ENCODE results near the gene PBX3. TPM values are rescaled to one million over a fixed set of nuclear protein-coding genes. Genes with fewer than 3 reads are reported as not detected.

The PBX3 gene
- total RNA-seq, 3 donors from 2014 or later (not counting 1 experiment from before 2014, with no cell fraction given): 42.1 to 46.9 (median 44.6) TPM

- no peak for ATAC-seq
- no peak overlapping the region for H3K4me3 ChIP-seq (ENCODE audit: low read length)
- no peaks in the 10 kb centered on the region for H3K36me3 Mint-ChIP-seq
- H3K4me3 Mint-ChIP-seq: no peak overlapping the region
- H3K27me3 Mint-ChIP-seq (ENCODE audit: low read depth in 2 of 2): no peaks in the 10 kb centered on the region
- intact Hi-C loops (cut with micrococcal nuclease): no loop called here
- no peak overlapping the region for H3K27ac ChIP-seq (ENCODE audit: low read length)
- H3K9me3 ChIP-seq (ENCODE audit: control insufficient read depth, insufficient read depth, low read length): no peaks in the 10 kb centered on the region
- DNase-seq: no peak
- no peaks in the 10 kb centered on the region for H3K36me3 ChIP-seq (ENCODE audit: control insufficient read depth, insufficient read depth, low read length)
- no peaks in the 10 kb centered on the region for H3K9me3 Mint-ChIP-seq
- TF ChIP-seq, protein P1, sequence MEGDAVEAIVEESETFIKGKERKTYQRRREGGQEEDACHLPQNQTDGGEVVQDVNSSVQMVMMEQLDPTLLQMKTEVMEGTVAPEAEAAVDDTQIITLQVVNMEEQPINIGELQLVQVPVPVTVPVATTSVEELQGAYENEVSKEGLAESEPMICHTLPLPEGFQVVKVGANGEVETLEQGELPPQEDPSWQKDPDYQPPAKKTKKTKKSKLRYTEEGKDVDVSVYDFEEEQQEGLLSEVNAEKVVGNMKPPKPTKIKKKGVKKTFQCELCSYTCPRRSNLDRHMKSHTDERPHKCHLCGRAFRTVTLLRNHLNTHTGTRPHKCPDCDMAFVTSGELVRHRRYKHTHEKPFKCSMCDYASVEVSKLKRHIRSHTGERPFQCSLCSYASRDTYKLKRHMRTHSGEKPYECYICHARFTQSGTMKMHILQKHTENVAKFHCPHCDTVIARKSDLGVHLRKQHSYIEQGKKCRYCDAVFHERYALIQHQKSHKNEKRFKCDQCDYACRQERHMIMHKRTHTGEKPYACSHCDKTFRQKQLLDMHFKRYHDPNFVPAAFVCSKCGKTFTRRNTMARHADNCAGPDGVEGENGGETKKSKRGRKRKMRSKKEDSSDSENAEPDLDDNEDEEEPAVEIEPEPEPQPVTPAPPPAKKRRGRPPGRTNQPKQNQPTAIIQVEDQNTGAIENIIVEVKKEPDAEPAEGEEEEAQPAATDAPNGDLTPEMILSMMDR (IDR thresholded peaks at IDR 0.05): no peak
- 100% methylated on average over 1 of the region's 1 CpG for WGBS (ENCODE audit: insufficient coverage)
- H3K27ac Mint-ChIP-seq: no peak overlapping the region
- H3K27me3 ChIP-seq (ENCODE audit: control insufficient read depth, insufficient read depth, low read length): no peaks in the 10 kb centered on the region
- H3K4me1 Mint-ChIP-seq: peaks cover 4 to 8% of the 10 kb centered on the region in 2 donors
- H3K4me1 ChIP-seq (ENCODE audit: control insufficient read depth, insufficient read depth, low read length): no peaks in the 10 kb centered on the region
Observed at GRCh38 chr9:125815568-125815967, 68.4 kb downstream of the PBX3 start.

- Histone ChIP-seq H3K27ac (ENCODE audit: low read length) (no peak overlapping the region), H3K36me3 (ENCODE audit: control insufficient read depth, insufficient read depth, low read length) (no peaks in the 10 kb centered on the region), H3K4me3 (ENCODE audit: low read length) (no peak overlapping the region), H3K4me1 (ENCODE audit: control insufficient read depth, insufficient read depth, low read length) (no peaks in the 10 kb centered on the region), H3K27me3 (ENCODE audit: control insufficient read depth, insufficient read depth, low read length) (no peaks in the 10 kb centered on the region), H3K9me3 (ENCODE audit: control insufficient read depth, insufficient read depth, low read length) (no peaks in the 10 kb centered on the region)
- Mint-ChIP-seq H3K27ac (no peak overlapping the region), H3K9me3 (no peaks in the 10 kb centered on the region), H3K36me3 (no peaks in the 10 kb centered on the region), H3K4me3 (no peak overlapping the region), H3K27me3 (ENCODE audit: low read depth in 2 of 2) (no peaks in the 10 kb centered on the region), H3K4me1 (peaks cover 4 to 8% of the 10 kb centered on the region in 2 donors)
- TF ChIP-seq, protein P1 (IDR thresholded peaks at IDR 0.05): no peak
- ATAC-seq (no peak), DNase-seq (no peak)
- WGBS (ENCODE audit: insufficient coverage): 98% methylated on average over 3 of the region's 5 CpGs
- intact Hi-C loops (cut with micrococcal nuclease): no loop called here
Observed at GRCh38 chr9:125816321-125816720, 69.1 kb downstream of the PBX3 start.

DNA sequence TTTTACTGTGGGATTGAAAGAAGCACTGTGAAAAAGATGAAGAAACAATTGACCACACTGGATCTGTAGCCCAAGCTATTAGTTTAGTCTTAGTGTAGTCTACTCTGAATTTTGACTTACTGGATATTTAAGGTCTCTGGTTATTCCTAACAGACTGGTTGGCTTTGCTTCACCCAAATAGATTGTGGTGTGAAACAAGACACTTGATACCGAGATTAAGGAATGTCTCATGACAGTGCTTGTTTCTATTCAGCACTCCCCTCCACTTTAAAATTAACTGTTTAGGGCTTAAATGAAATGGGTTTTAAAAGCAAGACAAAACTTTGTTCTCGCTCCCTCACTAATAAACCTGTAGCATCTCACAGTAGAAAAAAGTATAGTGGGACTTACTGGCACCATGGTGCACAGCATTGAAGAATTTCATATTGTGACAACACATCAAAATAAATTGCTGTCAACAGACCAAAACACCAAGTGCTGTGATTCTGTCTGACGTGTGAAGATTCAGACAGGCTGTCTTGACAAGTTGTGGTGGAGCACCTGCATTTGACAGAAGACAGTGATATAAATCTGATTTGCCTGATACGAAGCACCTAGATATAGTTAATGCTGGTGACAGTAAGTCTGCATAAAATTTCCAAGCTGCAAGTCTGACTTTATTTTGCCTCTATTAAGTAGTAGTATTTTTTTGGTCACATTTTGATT, 73.1 kb downstream of the PBX3 start:
- peaks cover 13 to 29% of the 10 kb centered on the region in 2 donors for H3K4me1 Mint-ChIP-seq
- intact Hi-C loops (cut with micrococcal nuclease): loop anchor here (2.0 kb wide), 1 partner anchor 61 kb away; no protein-coding TSS in a partner anchor
- H3K4me3 Mint-ChIP-seq: no peak overlapping the region
- no peaks in the 10 kb centered on the region for H3K9me3 ChIP-seq (ENCODE audit: control insufficient read depth, insufficient read depth, low read length)
- H3K27me3 ChIP-seq (ENCODE audit: control insufficient read depth, insufficient read depth, low read length): no peaks in the 10 kb centered on the region
- H3K4me3 ChIP-seq (ENCODE audit: low read length): no peak overlapping the region
- no peak overlapping the region for H3K27ac ChIP-seq (ENCODE audit: low read length)
- H3K36me3 ChIP-seq (ENCODE audit: control insufficient read depth, insufficient read depth, low read length): no peaks in the 10 kb centered on the region
- DNase-seq (peak in 1 of 2 donors; percentile 41), ATAC-seq (peak; percentile 31 to 58 (median 37))
- peak overlapping the region; percentile 57 to 65 for H3K27ac Mint-ChIP-seq
- WGBS (ENCODE audit: insufficient coverage): 31% methylated on average over 3 of the region's 4 CpGs
- H3K9me3 Mint-ChIP-seq: no peaks in the 10 kb centered on the region
- TF ChIP-seq, protein P1 (IDR thresholded peaks at IDR 0.05): no peak
- H3K27me3 Mint-ChIP-seq (ENCODE audit: low read depth in 2 of 2): no peaks in the 10 kb centered on the region
- H3K4me1 ChIP-seq (ENCODE audit: control insufficient read depth, insufficient read depth, low read length): peaks cover 7% of the 10 kb centered on the region
- H3K36me3 Mint-ChIP-seq: no peaks in the 10 kb centered on the region

Measured in natural killer cell (primary cell).